Skeletal muscle tissue (tissue), 4 donors: ENCODE results near the gene PGBD5. TPM values are rescaled to one million over a fixed set of nuclear protein-coding genes. Genes with fewer than 3 reads are reported as not detected.

ENCODE experiments used
- H3K27ac ChIP-seq: one replicate; pipeline ENCODE4 v1.7.0; 2013; ENCODE audit warnings: mild to moderate bottlenecking, low read depth, low read length, inconsistent platforms
- H3K27me3 ChIP-seq, 3 donors: one replicate each; pipeline ENCODE4 v1.7.0; 2013; ENCODE audit warnings: low read length in 3 of 3; ENCODE audit not compliant: control insufficient read depth in 3 of 3, insufficient read depth in 3 of 3
- H3K36me3 ChIP-seq, 3 donors: one replicate each; pipeline ENCODE4 v1.7.0; 2013; ENCODE audit warnings: low read length in 3 of 3; ENCODE audit not compliant: control insufficient read depth in 3 of 3, insufficient read depth in 3 of 3
- H3K4me1 ChIP-seq, 3 donors: one replicate each; pipeline ENCODE4 v1.7.0; 2013; ENCODE audit warnings: low read length in 3 of 3, mild to moderate bottlenecking in 3 of 3; ENCODE audit not compliant: control insufficient read depth in 3 of 3, insufficient read depth in 3 of 3
- H3K4me3 ChIP-seq, 3 donors: one replicate each; pipeline ENCODE4 v1.7.0; 2013; ENCODE audit warnings: low read length in 3 of 3
- H3K9ac ChIP-seq, 3 donors: one replicate each; pipeline ENCODE4 v1.7.0; 2013; ENCODE audit warnings: low read length in 3 of 3, mild to moderate bottlenecking in 3 of 3, moderate library complexity in 2 of 3, low read depth in 1 of 3
- H3K9me3 ChIP-seq, 3 donors: one replicate each; pipeline ENCODE4 v1.7.0; 2013; ENCODE audit warnings: low read length in 3 of 3; ENCODE audit not compliant: control insufficient read depth in 3 of 3
- total RNA-seq: library from RNA; depleted of rRNA; stranded (reverse); fragments of >200 nt; gene quantifications from one replicate; pipeline ENCODE4 v1.2.3, GENCODE V29; 2014
- donor health status: Osteomylitis.

PGBD5 gene
- total RNA-seq, 1 donor from 2014 or later, result 5.7 TPM

DNA sequence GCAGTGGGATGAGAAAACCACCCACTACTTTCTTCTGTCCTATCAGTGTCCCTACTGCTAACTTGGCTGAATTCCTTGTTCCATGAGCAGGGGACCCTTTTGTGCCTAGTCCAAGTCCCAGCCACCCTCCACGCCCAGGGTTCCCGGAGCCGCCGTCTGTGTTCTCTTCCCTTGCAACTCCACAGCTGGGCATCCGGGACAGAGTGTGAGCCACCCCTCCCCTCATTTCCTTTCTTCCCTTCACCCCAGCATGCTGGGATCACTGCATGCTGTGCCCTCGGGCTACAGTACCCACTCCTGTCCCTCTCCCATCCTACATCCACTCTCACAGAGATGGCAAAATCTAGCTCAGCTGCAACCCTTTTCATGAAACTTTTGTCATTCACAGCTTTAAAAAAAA lies 44.5 kb downstream of the PGBD5 start:
- Histone ChIP-seq H3K27ac (no peak overlapping the region), H3K9ac (no peak overlapping the region), H3K27me3 (no peaks in the 10 kb centered on the region), H3K36me3 (no peaks in the 10 kb centered on the region), H3K4me3 (no peak overlapping the region), H3K9me3 (peaks cover 0 to 8% (median 3%) of the 10 kb centered on the region in 3 donors), H3K4me1 (peaks cover 0 to 3% (median 0%) of the 10 kb centered on the region in 3 donors)

DNA sequence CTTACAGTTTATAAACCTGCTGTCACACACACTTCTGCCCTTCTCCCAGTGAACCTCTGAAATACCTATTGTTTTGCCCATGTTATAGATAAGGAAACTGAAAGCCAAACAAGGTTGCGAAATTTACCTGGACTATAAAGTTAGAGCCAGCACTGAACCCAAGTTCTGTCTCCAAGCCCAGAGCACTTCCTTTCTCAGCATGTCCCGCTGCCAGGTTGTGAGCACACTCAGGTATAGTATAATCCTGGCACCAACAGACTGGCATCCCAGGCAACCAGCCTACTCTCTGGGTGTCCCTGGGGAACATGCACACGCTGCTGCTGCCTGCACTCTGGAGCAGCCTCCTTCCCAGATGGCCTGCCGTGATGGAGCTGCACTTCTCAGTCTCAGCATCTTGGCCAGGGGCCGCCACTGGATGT lies 45.1 kb downstream of the PGBD5 start:
- Histone ChIP-seq H3K9me3 (peaks cover 0 to 8% (median 3%) of the 10 kb centered on the region in 3 donors), H3K27me3 (no peaks in the 10 kb centered on the region), H3K4me3 (no peak overlapping the region), H3K4me1 (peaks cover 0 to 3% (median 0%) of the 10 kb centered on the region in 3 donors), H3K36me3 (no peaks in the 10 kb centered on the region), H3K27ac (no peak overlapping the region), H3K9ac (no peak overlapping the region)

DNA sequence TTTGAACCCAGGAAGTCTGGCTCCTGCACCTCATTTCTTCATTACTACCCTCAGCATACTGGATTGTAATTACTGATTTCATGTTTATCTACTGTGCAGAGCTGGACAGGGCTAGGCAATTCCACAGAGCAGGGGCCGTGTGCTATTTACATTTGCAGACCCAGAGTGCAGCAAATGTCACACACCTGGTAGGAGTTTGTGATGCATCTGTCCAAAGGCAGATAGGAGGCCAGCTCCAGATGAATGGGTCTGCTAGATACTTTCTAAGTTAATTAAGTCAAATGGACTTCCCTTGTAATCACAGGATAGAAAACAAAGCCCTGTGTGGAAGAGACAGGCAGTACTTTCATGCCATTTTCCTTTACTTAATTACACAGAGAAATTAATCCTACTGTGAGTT lies 46.2 kb downstream of the PGBD5 start:
- H3K36me3 ChIP-seq, result no peaks in the 10 kb centered on the region
- peaks cover 0 to 3% (median 0%) of the 10 kb centered on the region in 3 donors for H3K4me1 ChIP-seq
- no peak overlapping the region for H3K27ac ChIP-seq
- peaks cover 0 to 8% (median 3%) of the 10 kb centered on the region in 3 donors for H3K9me3 ChIP-seq
- H3K27me3 ChIP-seq, result no peaks in the 10 kb centered on the region
- H3K4me3 ChIP-seq, result no peak overlapping the region
- H3K9ac ChIP-seq, result no peak overlapping the region

DNA sequence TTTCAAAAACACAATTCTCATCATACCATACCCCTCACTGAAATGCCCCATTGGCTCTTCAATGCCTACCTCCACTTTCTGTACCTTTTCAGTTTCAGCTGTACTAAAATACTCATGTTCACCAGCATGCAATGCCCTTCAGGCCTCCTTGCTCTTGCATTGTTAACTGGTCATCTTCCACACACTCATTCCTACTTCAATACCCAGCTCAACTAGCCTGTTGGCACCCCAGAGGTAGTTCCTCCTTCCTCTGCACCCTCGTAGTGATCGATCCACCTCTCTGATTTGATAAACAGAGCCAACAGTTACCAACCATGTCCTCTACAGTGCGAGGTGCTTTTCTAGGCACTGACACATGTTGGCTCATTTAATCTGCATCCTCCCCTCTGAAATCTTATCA lies 46.7 kb downstream of the PGBD5 start:
- H3K4me3 ChIP-seq, result no peak overlapping the region

DNA sequence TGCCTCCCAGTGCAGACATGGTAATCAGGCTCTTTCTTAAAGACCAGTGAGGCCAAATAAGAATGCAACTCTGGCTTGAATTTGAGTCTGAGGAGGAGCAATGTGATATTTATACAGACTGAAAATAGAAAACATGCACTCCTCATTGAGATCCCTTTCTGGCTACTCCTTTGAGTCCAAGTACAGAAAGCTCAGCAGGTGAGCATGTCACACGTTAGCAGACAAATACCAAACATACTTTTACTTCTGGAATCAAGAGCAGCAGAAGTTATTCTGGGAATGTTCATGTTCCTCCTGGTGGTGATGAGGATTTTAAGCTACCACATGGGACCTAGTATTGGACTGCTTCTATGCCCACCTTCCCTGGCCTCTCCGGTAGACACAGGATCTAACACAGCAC lies 48.3 kb downstream of the PGBD5 start:
- Histone ChIP-seq H3K27ac (no peak overlapping the region), H3K9ac (no peak overlapping the region), H3K4me1 (peaks cover 0 to 3% (median 0%) of the 10 kb centered on the region in 3 donors)

More for the DNA sequence above, 46.7 kb downstream of the PGBD5 start:
- peaks cover 0 to 3% (median 0%) of the 10 kb centered on the region in 3 donors for H3K4me1 ChIP-seq
- peaks cover 0 to 8% (median 3%) of the 10 kb centered on the region in 3 donors for H3K9me3 ChIP-seq
- no peak overlapping the region for H3K27ac ChIP-seq
- no peaks in the 10 kb centered on the region for H3K36me3 ChIP-seq
- H3K27me3 ChIP-seq, result no peaks in the 10 kb centered on the region
- no peak overlapping the region for H3K9ac ChIP-seq

DNA sequence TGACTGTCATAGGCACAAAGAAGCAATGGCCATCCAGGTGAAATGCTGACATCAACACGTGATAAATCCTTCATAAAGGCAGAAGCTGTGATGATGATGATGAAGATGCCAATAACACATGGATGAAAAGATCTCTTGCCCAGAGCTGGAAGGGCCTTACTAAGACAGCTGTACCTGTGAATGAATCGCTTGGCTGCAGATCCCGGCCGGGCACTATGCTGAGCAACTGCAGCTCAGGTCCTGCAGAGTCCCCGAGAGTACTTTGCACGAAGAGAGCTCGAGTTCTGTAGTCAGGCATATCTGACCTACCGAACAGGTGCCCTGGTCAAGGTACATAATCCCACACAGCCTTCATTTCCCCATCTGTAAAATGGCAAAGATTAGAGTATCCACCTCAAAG lies 48.8 kb downstream of the PGBD5 start:
- peaks cover 0 to 8% (median 3%) of the 10 kb centered on the region in 3 donors for H3K9me3 ChIP-seq
- H3K4me1 ChIP-seq, result peaks cover 0 to 3% (median 1%) of the 10 kb centered on the region in 3 donors
- H3K27me3 ChIP-seq, result peaks cover 0 to 4% (median 0%) of the 10 kb centered on the region in 3 donors
- H3K4me3 ChIP-seq, result no peak overlapping the region
- H3K9ac ChIP-seq, result no peak overlapping the region
- no peaks in the 10 kb centered on the region for H3K36me3 ChIP-seq
- no peak overlapping the region for H3K27ac ChIP-seq

More for the DNA sequence above, 48.3 kb downstream of the PGBD5 start:
- H3K36me3 ChIP-seq, result no peaks in the 10 kb centered on the region
- H3K9me3 ChIP-seq, result peaks cover 0 to 8% (median 3%) of the 10 kb centered on the region in 3 donors
- H3K27me3 ChIP-seq, result peaks cover 0 to 3% (median 0%) of the 10 kb centered on the region in 3 donors
- H3K4me3 ChIP-seq, result no peak overlapping the region

DNA sequence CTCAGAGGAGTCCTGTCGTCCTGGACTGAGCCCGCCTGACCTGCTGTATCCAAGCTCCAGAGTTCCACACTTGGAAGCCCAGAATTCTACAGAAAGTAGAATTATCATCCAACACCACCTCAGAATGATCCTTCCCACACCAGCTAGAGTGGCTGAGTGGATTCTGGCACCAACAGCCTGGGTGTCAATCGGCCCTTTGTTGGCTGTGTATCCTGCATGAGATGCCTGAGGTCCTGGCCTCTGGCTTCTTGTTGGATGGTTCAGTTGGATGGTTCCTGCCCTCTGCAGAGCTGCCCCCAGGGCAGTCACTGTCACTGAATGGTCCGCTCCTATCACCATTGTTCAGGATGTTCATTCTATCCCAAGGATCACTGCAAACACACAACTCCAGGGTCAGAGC lies 49.8 kb downstream of the PGBD5 start:
- H3K27ac ChIP-seq, result no peak overlapping the region
- peaks cover 0 to 8% (median 3%) of the 10 kb centered on the region in 3 donors for H3K9me3 ChIP-seq
- H3K9ac ChIP-seq, result no peak overlapping the region
- peaks cover 0 to 5% (median 3%) of the 10 kb centered on the region in 3 donors for H3K4me1 ChIP-seq
- H3K27me3 ChIP-seq, result peaks cover 0 to 4% (median 0%) of the 10 kb centered on the region in 3 donors
- no peak overlapping the region for H3K4me3 ChIP-seq
- no peaks in the 10 kb centered on the region for H3K36me3 ChIP-seq

DNA sequence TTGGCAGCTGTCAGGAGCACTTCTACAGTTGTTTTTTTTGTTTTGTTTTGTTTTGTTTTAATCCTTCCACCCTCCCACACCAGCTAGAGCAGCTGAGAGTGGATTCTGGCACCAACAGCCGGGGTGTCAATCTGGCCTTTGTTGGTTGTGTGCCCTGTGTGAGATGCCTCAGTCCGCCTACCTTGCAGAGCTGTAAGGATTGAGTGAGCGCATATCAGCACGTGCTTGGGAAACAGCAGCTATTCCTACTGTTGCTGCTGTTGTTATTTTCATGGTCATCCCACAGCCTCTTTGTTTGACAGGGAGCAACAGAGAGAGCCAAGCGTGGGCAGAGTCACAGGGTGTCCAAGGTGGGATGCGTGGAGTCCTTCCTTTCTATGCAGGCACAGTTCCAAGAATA lies 50.4 kb downstream of the PGBD5 start:
- H3K9me3 ChIP-seq, result peaks cover 0 to 8% (median 3%) of the 10 kb centered on the region in 3 donors
- no peak overlapping the region for H3K4me3 ChIP-seq
- H3K9ac ChIP-seq, result no peak overlapping the region
- peaks cover 0 to 4% (median 0%) of the 10 kb centered on the region in 3 donors for H3K27me3 ChIP-seq
- H3K27ac ChIP-seq, result no peak overlapping the region
- H3K36me3 ChIP-seq, result no peaks in the 10 kb centered on the region
- H3K4me1 ChIP-seq, result peaks cover 0 to 5% (median 3%) of the 10 kb centered on the region in 3 donors

DNA sequence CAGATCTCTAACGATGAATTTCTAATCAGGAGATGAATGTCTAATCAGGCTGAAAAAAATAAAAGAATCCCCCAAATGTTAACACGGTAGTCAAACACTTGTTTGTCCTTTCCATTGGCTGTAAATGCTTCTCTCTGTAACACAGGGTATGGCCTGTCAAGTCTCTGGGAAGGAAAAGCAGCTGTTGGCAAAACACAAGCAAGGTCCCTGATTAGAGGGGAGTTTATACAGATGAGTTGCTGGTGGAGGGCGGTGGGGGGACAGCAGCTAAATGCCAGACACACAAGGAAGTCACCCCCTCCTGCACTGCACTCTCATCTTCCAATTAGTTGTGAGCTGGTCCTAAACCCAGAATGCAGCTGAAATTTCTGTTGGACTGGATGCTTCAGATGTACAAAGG lies 51.0 kb downstream of the PGBD5 start:
- H3K4me1 ChIP-seq, result peaks cover 0 to 5% (median 3%) of the 10 kb centered on the region in 3 donors
- no peak overlapping the region for H3K4me3 ChIP-seq
- H3K27ac ChIP-seq, result no peak overlapping the region
- H3K36me3 ChIP-seq, result no peaks in the 10 kb centered on the region
- H3K9ac ChIP-seq, result no peak overlapping the region
- peaks cover 0 to 4% (median 0%) of the 10 kb centered on the region in 3 donors for H3K27me3 ChIP-seq
- peaks cover 0 to 8% (median 3%) of the 10 kb centered on the region in 3 donors for H3K9me3 ChIP-seq

DNA sequence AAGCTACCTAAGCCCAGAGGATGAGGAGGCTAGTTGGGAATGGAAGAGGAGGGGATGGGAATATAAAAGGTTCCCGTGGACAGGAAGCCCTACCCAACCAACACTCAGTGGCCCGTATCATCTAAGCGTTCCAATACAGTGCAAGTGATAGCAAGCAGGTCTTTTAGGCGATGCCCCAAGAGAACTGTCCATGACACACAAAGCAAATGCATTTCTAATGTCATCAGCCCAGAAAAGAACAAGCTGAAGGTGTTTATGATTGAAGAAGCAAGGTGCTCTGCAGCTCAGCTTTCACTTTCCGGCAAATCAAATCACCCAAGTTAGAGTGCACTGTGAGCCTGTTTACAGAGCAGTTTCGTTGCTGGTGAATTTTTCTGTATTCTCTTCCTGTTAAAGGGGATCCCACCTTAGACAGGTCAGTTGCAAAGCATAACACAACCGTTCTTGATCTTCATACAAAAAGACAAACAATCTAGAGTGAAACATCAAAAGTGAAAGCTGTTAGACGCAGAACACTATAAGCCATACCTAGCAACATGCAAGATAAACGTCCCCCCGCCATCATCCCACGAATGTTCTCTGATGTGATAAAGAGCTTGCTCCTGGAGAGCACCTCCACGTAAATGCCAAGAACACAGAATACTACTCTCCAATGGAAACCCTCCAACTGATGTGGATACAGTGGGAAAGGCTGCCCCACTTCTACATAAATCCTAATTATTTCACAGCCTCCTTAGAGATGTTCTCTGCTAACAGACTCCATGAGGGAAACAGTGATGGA lies 54.0 kb downstream of the PGBD5 start:
- Histone ChIP-seq H3K27me3 (peaks cover 0 to 4% (median 2%) of the 10 kb centered on the region in 3 donors), H3K27ac (no peak overlapping the region), H3K36me3 (no peaks in the 10 kb centered on the region), H3K9me3 (no peaks in the 10 kb centered on the region), H3K9ac (no peak overlapping the region), H3K4me1 (peaks cover 0 to 5% (median 1%) of the 10 kb centered on the region in 3 donors), H3K4me3 (no peak overlapping the region)
